Stimulated activated memory B cell treated with anti-CD40 and anti-IgM and Interleukin-4, amounts not matched to agents 10 μg/mL and 1 μg/mL and 100 μg/mL, for 72 hours (primary cell): ENCODE data around the gene PTPRQ.

Experiments used
- ATAC-seq: fragments of 150-1000 bp; cut with Tn5 transposase; 2 replicates; pipeline ENCODE4 v1.10.0; 2021
- H3K27ac Mint-ChIP-seq: one replicate; pipeline ENCODE4 v1.8.0; 2022; ENCODE audit warnings: mild to moderate bottlenecking, mixed read lengths
- H3K27me3 Mint-ChIP-seq: one replicate; pipeline ENCODE4 v1.8.0; 2022; ENCODE audit warnings: mixed read lengths
- H3K36me3 Mint-ChIP-seq: one replicate; pipeline ENCODE4 v1.8.0; 2022; ENCODE audit warnings: mixed read lengths
- H3K4me1 Mint-ChIP-seq: one replicate; pipeline ENCODE4 v1.8.0; 2022; ENCODE audit warnings: mixed read lengths
- H3K4me3 Mint-ChIP-seq: one replicate; pipeline ENCODE4 v1.8.0; 2022; ENCODE audit warnings: mild to moderate bottlenecking, moderate library complexity, mixed read lengths
- H3K9me3 Mint-ChIP-seq: one replicate; pipeline ENCODE4 v1.8.0; 2022; ENCODE audit warnings: mixed read lengths

The PTPRQ gene

GRCh38 chr12:80576641-80577418 lies 132.8 kb downstream of the PTPRQ start:
- H3K27me3 Mint-ChIP-seq, result no peaks in the 10 kb centered on the region
- no peak overlapping the region for H3K27ac Mint-ChIP-seq
- no peaks in the 10 kb centered on the region for H3K4me1 Mint-ChIP-seq
- ATAC-seq, result no peak
- no peak overlapping the region for H3K4me3 Mint-ChIP-seq
- H3K36me3 Mint-ChIP-seq, result no peaks in the 10 kb centered on the region
- H3K9me3 Mint-ChIP-seq, result no peaks in the 10 kb centered on the region

GRCh38 chr12:80580254-80580653 lies 136.2 kb downstream of the PTPRQ start:
- peaks cover 3% of the 10 kb centered on the region for H3K9me3 Mint-ChIP-seq
- H3K27me3 Mint-ChIP-seq, result no peaks in the 10 kb centered on the region
- no peak overlapping the region for H3K27ac Mint-ChIP-seq
- H3K36me3 Mint-ChIP-seq, result no peaks in the 10 kb centered on the region
- H3K4me3 Mint-ChIP-seq, result no peak overlapping the region
- ATAC-seq, result no peak
- H3K4me1 Mint-ChIP-seq, result no peaks in the 10 kb centered on the region

- Mint-ChIP-seq H3K27me3 (no peaks in the 10 kb centered on the region), H3K27ac (no peak overlapping the region), H3K4me1 (no peaks in the 10 kb centered on the region), H3K9me3 (peaks cover 6% of the 10 kb centered on the region), H3K4me3 (no peak overlapping the region), H3K36me3 (no peaks in the 10 kb centered on the region)
- no peak for ATAC-seq
Measured at GRCh38 chr12:80581783-80582182, 137.7 kb downstream of the PTPRQ start.

- H3K4me3 Mint-ChIP-seq, result no peak overlapping the region
- H3K27me3 Mint-ChIP-seq, result no peaks in the 10 kb centered on the region
- no peaks in the 10 kb centered on the region for H3K4me1 Mint-ChIP-seq
- ATAC-seq, result no peak
- no peak overlapping the region for H3K27ac Mint-ChIP-seq
- peaks cover 6% of the 10 kb centered on the region for H3K9me3 Mint-ChIP-seq
- no peaks in the 10 kb centered on the region for H3K36me3 Mint-ChIP-seq
Measured at GRCh38 chr12:80582431-80582830, 138.4 kb downstream of the PTPRQ start.

DNA sequence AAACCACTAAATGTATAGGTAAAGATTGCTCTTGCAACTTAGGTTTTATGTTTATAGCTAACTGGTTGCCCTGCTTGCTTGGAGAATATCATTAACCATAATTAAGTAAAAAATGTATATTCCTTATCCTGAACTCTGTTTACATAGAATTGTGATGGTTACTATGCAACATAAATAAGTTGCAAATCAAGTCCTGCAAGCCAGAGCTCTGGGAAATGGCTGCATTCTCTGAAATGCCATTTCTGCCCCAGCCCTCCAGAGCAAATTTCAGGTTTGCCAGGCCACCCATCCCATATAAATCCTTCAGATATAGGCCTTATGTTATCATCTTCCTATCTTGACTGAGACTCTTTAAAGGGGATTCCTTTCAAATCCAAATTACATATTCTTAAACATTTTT lies 145.0 kb downstream of the PTPRQ start:
- Mint-ChIP-seq H3K4me3 (no peak overlapping the region), H3K36me3 (no peaks in the 10 kb centered on the region), H3K4me1 (no peaks in the 10 kb centered on the region), H3K9me3 (peaks cover 6% of the 10 kb centered on the region), H3K27ac (no peak overlapping the region), H3K27me3 (no peaks in the 10 kb centered on the region)
- ATAC-seq, result no peak

- Mint-ChIP-seq H3K4me3 (no peak overlapping the region), H3K36me3 (no peaks in the 10 kb centered on the region), H3K4me1 (no peaks in the 10 kb centered on the region), H3K27me3 (no peaks in the 10 kb centered on the region), H3K27ac (no peak overlapping the region), H3K9me3 (peaks cover 3% of the 10 kb centered on the region)
- ATAC-seq, result no peak
Measured at GRCh38 chr12:80590085-80590484, 146.1 kb downstream of the PTPRQ start.

DNA sequence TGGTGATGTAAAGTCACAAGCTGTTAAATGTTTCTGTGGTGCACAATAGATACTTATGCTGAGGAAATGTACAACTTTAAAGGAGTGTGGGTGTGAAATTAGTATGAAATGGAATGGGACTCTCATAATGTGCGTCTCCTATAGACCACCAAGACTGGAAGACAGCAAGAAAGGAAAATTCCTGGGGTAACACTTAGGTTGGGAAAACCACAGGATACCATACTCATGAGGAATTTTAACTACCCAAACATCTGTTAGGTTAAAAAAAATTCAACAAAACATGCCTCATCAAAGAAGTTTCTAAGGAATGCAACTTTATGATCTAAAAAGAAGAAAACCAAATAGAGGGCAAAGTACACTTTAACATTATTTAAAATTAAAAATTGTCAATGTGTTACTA lies 149.7 kb downstream of the PTPRQ start:
- H3K9me3 Mint-ChIP-seq, result no peaks in the 10 kb centered on the region
- H3K36me3 Mint-ChIP-seq, result no peaks in the 10 kb centered on the region
- H3K4me3 Mint-ChIP-seq, result no peak overlapping the region
- no peak overlapping the region for H3K27ac Mint-ChIP-seq
- no peaks in the 10 kb centered on the region for H3K4me1 Mint-ChIP-seq
- ATAC-seq, result no peak
- H3K27me3 Mint-ChIP-seq, result no peaks in the 10 kb centered on the region

DNA sequence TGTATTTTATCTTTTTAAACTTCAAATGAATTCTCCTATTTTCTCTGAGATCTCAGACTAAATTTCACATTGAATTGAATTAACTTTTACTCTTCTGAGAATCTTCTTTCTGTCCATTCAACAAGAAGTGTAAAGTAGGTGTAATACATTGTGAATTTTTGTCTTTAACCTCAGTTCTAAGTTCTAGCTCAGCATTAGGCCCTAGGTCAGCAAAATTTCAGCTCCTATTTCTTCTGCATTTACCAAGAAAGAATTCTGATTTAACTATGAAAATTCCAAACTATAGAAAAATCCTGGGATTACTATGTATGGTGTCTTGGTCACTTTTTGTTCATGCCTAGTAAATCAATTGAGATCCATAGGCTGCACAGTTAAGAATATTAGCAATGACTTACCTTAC lies 152.5 kb downstream of the PTPRQ start:
- no peak for ATAC-seq
- H3K4me1 Mint-ChIP-seq, result no peaks in the 10 kb centered on the region
- H3K36me3 Mint-ChIP-seq, result no peaks in the 10 kb centered on the region
- no peak overlapping the region for H3K4me3 Mint-ChIP-seq
- H3K27me3 Mint-ChIP-seq, result no peaks in the 10 kb centered on the region
- no peak overlapping the region for H3K27ac Mint-ChIP-seq
- H3K9me3 Mint-ChIP-seq, result no peaks in the 10 kb centered on the region

GRCh38 chr12:80598004-80598606 lies 154.1 kb downstream of the PTPRQ start:
- Mint-ChIP-seq H3K4me1 (no peaks in the 10 kb centered on the region), H3K9me3 (no peaks in the 10 kb centered on the region), H3K4me3 (no peak overlapping the region), H3K27ac (no peak overlapping the region), H3K27me3 (no peaks in the 10 kb centered on the region), H3K36me3 (no peaks in the 10 kb centered on the region)
- ATAC-seq, result no peak

DNA sequence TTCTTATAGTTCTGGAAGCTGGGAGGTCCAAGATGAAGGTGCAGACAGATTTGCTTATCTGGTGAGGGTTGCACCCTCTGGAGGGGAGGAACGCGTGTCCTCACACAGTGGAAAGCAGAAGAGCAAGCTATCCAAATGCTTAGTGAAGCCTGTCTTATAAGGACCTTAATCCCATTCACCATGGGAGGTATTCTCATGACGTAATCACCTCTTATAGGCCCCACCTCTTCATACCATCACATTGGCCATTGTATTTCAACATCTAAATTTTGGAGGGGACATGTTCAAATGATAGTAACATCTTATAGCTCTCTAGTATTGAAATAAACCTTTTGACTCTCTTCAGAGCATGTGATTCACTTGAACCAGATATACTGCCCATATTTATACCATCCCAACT lies 158.4 kb downstream of the PTPRQ start:
- peaks cover 4% of the 10 kb centered on the region for H3K9me3 Mint-ChIP-seq
- ATAC-seq, result no peak
- no peak overlapping the region for H3K27ac Mint-ChIP-seq
- H3K4me3 Mint-ChIP-seq, result no peak overlapping the region
- H3K27me3 Mint-ChIP-seq, result no peaks in the 10 kb centered on the region
- H3K36me3 Mint-ChIP-seq, result no peaks in the 10 kb centered on the region
- H3K4me1 Mint-ChIP-seq, result no peaks in the 10 kb centered on the region

DNA sequence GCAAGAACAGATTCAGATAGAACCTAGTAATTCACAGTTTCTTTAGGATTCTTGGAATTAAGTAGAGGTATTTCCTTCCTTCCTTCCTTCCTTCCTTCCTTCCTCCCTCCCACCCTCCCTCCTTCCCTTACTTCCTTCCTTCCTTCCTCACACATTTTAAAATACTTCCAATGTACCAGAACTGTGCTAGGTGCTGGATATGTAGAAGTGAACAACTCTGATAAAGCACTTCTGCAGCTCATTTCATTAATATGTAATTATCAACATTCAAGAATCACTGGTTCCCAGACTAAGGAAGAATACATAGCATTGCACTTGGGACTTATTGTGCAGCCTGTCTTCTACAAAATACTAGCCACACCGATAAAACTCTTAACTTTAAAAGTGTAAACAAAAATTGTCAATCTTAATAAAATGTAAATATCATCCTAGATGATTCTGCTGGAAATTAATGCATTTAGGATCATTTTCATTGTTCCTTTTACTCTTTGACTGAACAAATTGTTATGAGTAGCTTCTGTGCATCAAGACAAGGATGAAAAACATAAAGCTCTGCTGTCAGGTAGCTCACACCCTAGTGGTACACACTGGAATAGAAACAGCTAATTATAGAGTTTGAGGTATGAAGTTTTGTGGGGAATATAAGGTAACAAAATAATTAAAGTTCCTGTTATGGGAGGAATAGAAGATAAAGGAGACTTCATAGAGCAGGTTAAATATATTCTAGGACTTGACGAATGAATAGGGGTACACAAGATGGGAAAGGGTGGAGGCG lies 163.5 kb downstream of the PTPRQ start:
- H3K4me3 Mint-ChIP-seq, result no peak overlapping the region
- no peaks in the 10 kb centered on the region for H3K36me3 Mint-ChIP-seq
- H3K27me3 Mint-ChIP-seq, result no peaks in the 10 kb centered on the region
- H3K4me1 Mint-ChIP-seq, result no peaks in the 10 kb centered on the region
- no peak overlapping the region for H3K27ac Mint-ChIP-seq
- H3K9me3 Mint-ChIP-seq, result peaks cover 4% of the 10 kb centered on the region
- no peak for ATAC-seq

GRCh38 chr12:80617733-80618132 lies 173.7 kb downstream of the PTPRQ start:
- Mint-ChIP-seq H3K27me3 (no peaks in the 10 kb centered on the region), H3K4me3 (no peak overlapping the region), H3K36me3 (no peaks in the 10 kb centered on the region), H3K27ac (no peak overlapping the region), H3K9me3 (no peaks in the 10 kb centered on the region), H3K4me1 (no peaks in the 10 kb centered on the region)
- ATAC-seq, result no peak

DNA sequence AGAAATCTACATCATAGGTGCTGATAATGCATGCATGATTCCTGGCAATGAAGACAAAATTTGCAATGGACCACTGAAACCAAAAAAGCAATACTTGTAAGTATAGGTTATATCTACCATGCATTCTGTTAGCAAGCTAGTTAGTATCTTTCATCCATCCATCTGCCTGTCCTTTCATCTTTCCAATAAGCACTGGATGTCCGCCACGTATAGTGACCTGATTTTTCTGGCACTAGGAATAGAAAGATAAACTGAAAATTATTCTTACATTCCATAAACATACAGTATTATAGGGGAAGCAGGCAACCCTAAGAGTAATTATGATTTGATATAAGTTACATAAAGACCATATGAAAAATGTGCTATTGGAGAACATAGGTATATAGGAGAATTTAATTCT lies 176.2 kb downstream of the PTPRQ start:
- Mint-ChIP-seq H3K4me3 (no peak overlapping the region), H3K27ac (no peak overlapping the region), H3K27me3 (no peaks in the 10 kb centered on the region), H3K36me3 (no peaks in the 10 kb centered on the region), H3K4me1 (no peaks in the 10 kb centered on the region), H3K9me3 (peaks cover under 1% of the 10 kb centered on the region)
- no peak for ATAC-seq

- no peaks in the 10 kb centered on the region for H3K36me3 Mint-ChIP-seq
- no peak overlapping the region for H3K4me3 Mint-ChIP-seq
- no peak for ATAC-seq
- H3K9me3 Mint-ChIP-seq, result peaks cover 3% of the 10 kb centered on the region
- no peaks in the 10 kb centered on the region for H3K4me1 Mint-ChIP-seq
- H3K27ac Mint-ChIP-seq, result no peak overlapping the region
- no peaks in the 10 kb centered on the region for H3K27me3 Mint-ChIP-seq
Measured at GRCh38 chr12:80622271-80622670, 178.2 kb downstream of the PTPRQ start.

- Mint-ChIP-seq H3K4me1 (no peaks in the 10 kb centered on the region), H3K9me3 (peaks cover 5% of the 10 kb centered on the region), H3K27ac (no peak overlapping the region), H3K36me3 (no peaks in the 10 kb centered on the region), H3K27me3 (no peaks in the 10 kb centered on the region), H3K4me3 (no peak overlapping the region)
- no peak for ATAC-seq
Measured at GRCh38 chr12:80625051-80625450, 181.0 kb downstream of the PTPRQ start.

DNA sequence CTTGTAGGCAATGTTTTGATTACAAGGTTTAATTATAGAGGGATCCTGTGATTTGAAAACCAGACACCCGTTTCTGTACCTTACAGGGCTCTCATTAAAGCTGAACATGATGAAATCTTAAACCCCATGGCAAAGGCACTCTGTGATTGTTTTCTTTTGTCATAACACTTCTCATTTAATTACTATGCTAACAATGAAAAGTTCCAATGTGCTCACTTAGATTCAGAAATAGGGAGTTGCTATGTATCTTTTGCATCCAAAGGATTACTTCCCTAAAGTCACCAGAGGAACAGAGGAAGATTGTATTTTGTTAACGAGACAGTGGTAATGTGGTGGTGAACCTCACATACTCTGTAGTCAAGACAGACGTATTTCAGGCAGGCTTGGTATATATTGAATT lies 181.9 kb downstream of the PTPRQ start:
- H3K4me3 Mint-ChIP-seq, result no peak overlapping the region
- peaks cover 5% of the 10 kb centered on the region for H3K9me3 Mint-ChIP-seq
- H3K27ac Mint-ChIP-seq, result no peak overlapping the region
- no peaks in the 10 kb centered on the region for H3K27me3 Mint-ChIP-seq
- H3K36me3 Mint-ChIP-seq, result no peaks in the 10 kb centered on the region
- ATAC-seq, result no peak
- H3K4me1 Mint-ChIP-seq, result no peaks in the 10 kb centered on the region
